HepG2 (cell line): ENCODE measurements around the gene GNL2. TPM values are rescaled to one million over a fixed set of nuclear protein-coding genes. Genes with fewer than 3 reads are reported as not detected.

Source experiments
- ATAC-seq: fragments of 200-7000 bp; cut with Tn5 transposase; 3 replicates; pipeline ENCODE4 v1.9.1; 2020; ENCODE audit warnings: mild to moderate bottlenecking, moderate library complexity
- BruUV-seq: library from RNA; stranded (reverse); fragments of 400-500 nt; replicated peaks from 2 replicates; lab custom pipeline; 2021; lab: Mats Ljungman, UMichigan
- CTCF ChIA-PET: fragments of 300-600 bp; formaldehyde crosslinking; extraction: SDS; loops from one replicate; lab custom pipeline; 2021; ENCODE audit warnings: low total read pairs, inconsistent platforms, low intra/inter-chr PET ratio; lab: Yijun Ruan, JAX
- POLR2A ChIA-PET: fragments of 350-600 bp; sonication (Branson Sonifier 250); formaldehyde crosslinking; loops from one replicate; lab custom pipeline; 2020; ENCODE audit warnings: antibody characterized with exemption, inconsistent platforms; lab: Yijun Ruan, JAX
- DNase-seq: peaks from one replicate; pipeline ENCODE4 v3.0.0-alpha.2; 2015; ENCODE audit warnings: low spot score
- FAIRE-seq: peaks from 3 replicates; lab custom pipeline; 2011; peaks lifted over from hg19 to GRCh38; lab: Jason Lieb, UNC
- H2AFZ ChIP-seq: one replicate; pipeline ENCODE4 v1.6.1; 2011; ENCODE audit warnings: low read length, inconsistent platforms
- H3K27ac ChIP-seq: fragments of 300-600 bp; 3 replicates; pipeline ENCODE4 v1.8.0; 2011; ENCODE audit warnings: mixed run types, mild to moderate bottlenecking, mixed read lengths, low read length, inconsistent platforms; ENCODE audit not compliant: insufficient read depth; ENCODE audit errors: extremely low read length
- H3K27me3 ChIP-seq, 2 experiments: fragments of 200-600 bp in 1 of 2; 2 replicates in 1 of 2; 3 replicates in 1 of 2; pipeline versions ENCODE4 v1.6.0 to v1.8.0; 2011; ENCODE audit warnings: low read length in 2 of 2, mild to moderate bottlenecking in 2 of 2, moderate library complexity in 2 of 2, inconsistent platforms in 1 of 2; ENCODE audit not compliant: insufficient read depth in 2 of 2, control insufficient read depth in 1 of 2
- H3K36me3 ChIP-seq, 2 experiments: fragments of 200-600 bp in 1 of 2; replicated peaks in 1 of 2; 2 replicates in 1 of 2; 3 replicates in 1 of 2; pipeline versions ENCODE4 v1.5.1 to v1.8.0; 2011; ENCODE audit warnings: low read length in 2 of 2, inconsistent platforms in 1 of 2; ENCODE audit not compliant: insufficient read depth in 2 of 2, control insufficient read depth in 1 of 2
- H3K4me1 ChIP-seq: 2 replicates; pipeline ENCODE4 v1.5.1; 2012; ENCODE audit warnings: low read length, inconsistent platforms; ENCODE audit not compliant: insufficient read depth
- H3K4me2 ChIP-seq: 2 replicates; pipeline ENCODE4 v1.6.0; 2011; ENCODE audit warnings: low read depth, low read length, inconsistent platforms
- H3K4me3 ChIP-seq, 3 experiments: fragments of 200-600 bp in 1 of 3; sonication (generic), shearing (Covaris generic) in 1 of 3; replicated peaks in 1 of 3; 2 replicates each; pipeline ENCODE4 v1.5.1; 2011 to 2016; ENCODE audit warnings: low read length in 3 of 3, inconsistent platforms in 2 of 3, low read depth in 2 of 3, mild to moderate bottlenecking in 2 of 3, control low read depth in 1 of 3, mixed read lengths in 1 of 3; ENCODE audit not compliant: insufficient read depth in 1 of 3
- H3K79me2 ChIP-seq: one replicate; pipeline ENCODE4 v1.6.1; 2011; ENCODE audit warnings: low read length, inconsistent platforms; ENCODE audit not compliant: insufficient read depth
- H3K9ac ChIP-seq: 2 replicates; pipeline ENCODE4 v1.6.0; 2011; ENCODE audit warnings: mild to moderate bottlenecking, low read depth, low read length, inconsistent platforms; ENCODE audit not compliant: insufficient read depth
- H3K9me3 ChIP-seq: 2 replicates; pipeline ENCODE4 v1.5.1; 2012; ENCODE audit warnings: mild to moderate bottlenecking, low read length
- H4K20me1 ChIP-seq: 2 replicates; pipeline ENCODE4 v1.6.0; 2011; ENCODE audit warnings: inconsistent platforms, mild to moderate bottlenecking, low read length, moderate library complexity; ENCODE audit not compliant: insufficient read depth
- ATAD3A ChIP-seq: sonication (generic); formaldehyde crosslinking; IDR thresholded peaks from 2 replicates; pipeline ENCODE4 v1.4.0; 2020; ENCODE audit warnings: missing genetic modification reagents
- BORCS8-MEF2B ChIP-seq: sonication (generic); formaldehyde crosslinking; IDR thresholded peaks from 2 replicates; pipeline ENCODE4 v1.8.0; 2022; ENCODE audit warnings: mild to moderate bottlenecking, missing genetic modification reagents
- CREB1 ChIP-seq, 2 experiments: fragments of 450-650 bp in 1 of 2; IDR thresholded peaks; 2 replicates each; pipeline ENCODE4 v1.6.1; 2016 to 2017; ENCODE audit warnings: control low read depth in 1 of 2, mild to moderate bottlenecking in 1 of 2, missing compliant biosample characterization in 1 of 2, missing genetic modification characterization in 1 of 2
- GTF2F1 ChIP-seq: fragments of 150-350 bp; IDR thresholded peaks from 2 replicates; pipeline ENCODE4 v1.6.1; 2014; ENCODE audit warnings: low read length
- KAT2B ChIP-seq: fragments of 150-350 bp; IDR thresholded peaks from 2 replicates; pipeline ENCODE4 v1.6.1; 2014; ENCODE audit warnings: low read depth, low read length, borderline replicate concordance
- NAIF1 ChIP-seq: sonication (generic); formaldehyde crosslinking; IDR thresholded peaks from 2 replicates; pipeline ENCODE4 v1.5.0; 2020; ENCODE audit warnings: mild to moderate bottlenecking, missing genetic modification reagents, borderline replicate concordance
- NRL ChIP-seq: sonication (generic); formaldehyde crosslinking; IDR thresholded peaks from 2 replicates; pipeline ENCODE4 v1.5.0; 2020; ENCODE audit warnings: missing genetic modification reagents, mild to moderate bottlenecking, moderate library complexity, borderline replicate concordance
- PTBP1 ChIP-seq: fragments of 200-400 bp; formaldehyde crosslinking; IDR thresholded peaks from 2 replicates; pipeline ENCODE4 v1.6.1; 2018; ENCODE audit warnings: low read length, low read depth; ENCODE audit not compliant: poor library complexity, severe bottlenecking
- RORA ChIP-seq: sonication (generic); formaldehyde crosslinking; IDR thresholded peaks from 2 replicates; pipeline ENCODE4 v1.5.0; 2020; ENCODE audit warnings: mild to moderate bottlenecking, missing genetic modification reagents, moderate library complexity
- SP140L ChIP-seq: sonication (generic); formaldehyde crosslinking; IDR thresholded peaks from 2 replicates; pipeline ENCODE4 v1.4.0; 2020; ENCODE audit warnings: missing genetic modification reagents, borderline replicate concordance
- ZFX ChIP-seq: sonication (generic); formaldehyde crosslinking; IDR thresholded peaks from 2 replicates; pipeline ENCODE4 v1.4.0; 2020; ENCODE audit warnings: mild to moderate bottlenecking, low read depth, missing genetic modification reagents, moderate library complexity
- ZNF3 ChIP-seq: IDR thresholded peaks from 2 replicates; pipeline ENCODE4 v1.7.0; 2017; ENCODE audit warnings: inconsistent platforms
- ZNF30 ChIP-seq: sonication (generic); formaldehyde crosslinking; IDR thresholded peaks from 2 replicates; pipeline ENCODE4 v1.5.0; 2020; ENCODE audit warnings: mild to moderate bottlenecking, missing genetic modification reagents
- ZNF335 ChIP-seq: sonication (generic); formaldehyde crosslinking; IDR thresholded peaks from 2 replicates; pipeline ENCODE4 v1.4.0; 2020; ENCODE audit warnings: missing genetic modification reagents
- ZNF367 ChIP-seq: sonication (generic); formaldehyde crosslinking; IDR thresholded peaks from 2 replicates; pipeline ENCODE4 v1.4.0; 2020; ENCODE audit warnings: missing genetic modification reagents, borderline replicate concordance
- ZNF44 ChIP-seq: sonication (generic); formaldehyde crosslinking; IDR thresholded peaks from 2 replicates; pipeline ENCODE4 v1.5.1; 2020; ENCODE audit warnings: mild to moderate bottlenecking, missing genetic modification reagents
- WGBS: methylation state at CpG from one replicate; pipeline ENCODE4 v1.1.6; 2017; ENCODE audit warnings: low lambda C conversion rate; 5-methylcytosine and 5-hydroxymethylcytosine counted together
- in situ Hi-C: cut with HindIII; loops from 2 replicates; pipeline ENCODE4 v1.10.0; 2017; ENCODE audit warnings: low pct_unique_long_range_greater_than_20kb; ENCODE audit not compliant: extremely low pct_ligation_motif_present
- intact Hi-C: fragments of 100-400 bp; cut with micrococcal nuclease; formaldehyde crosslinking; loops from one replicate; pipeline ENCODE4 v1.10.0; 2022; ENCODE audit not compliant: unreplicated experiment
- polyA plus RNA-seq, 8 experiments: library from polyadenylated mRNA; depleted of rRNA in 3 of 8; stranded (reverse) in 7 of 8; unstranded in 1 of 8; fragments of >200 nt; fragmentation: Illumina TruSeq in 4 of 8; extraction: Trizol in 4 of 8; gene quantifications; 2 replicates each; pipeline versions ENCODE4 v1.2.1 to v1.2.3, GENCODE V29; 2011 to 2016; ENCODE audit warnings: low read depth in 4 of 8, missing spikeins in 1 of 8, mixed read lengths in 1 of 8; ENCODE audit not compliant: insufficient read depth in 1 of 8
- total RNA-seq, 5 experiments: library from RNA; depleted of rRNA; stranded (reverse); fragments of >200 nt; fragmentation: Illumina TruSeq; extraction: Trizol; gene quantifications; 2 replicates each; pipeline ENCODE4 v1.2.3, GENCODE V29; 2016; ENCODE audit warnings: low read depth in 1 of 5
- TF ChIP-seq, protein P1 (sequence below): IDR thresholded peaks from 2 replicates; pipeline ENCODE4 v1.6.1; 2016; ENCODE audit warnings: control low read depth
- TF ChIP-seq, protein P2 (sequence below): sonication (generic); formaldehyde crosslinking; IDR thresholded peaks from 2 replicates; pipeline ENCODE4 v1.5.0; 2020; ENCODE audit warnings: mild to moderate bottlenecking, missing genetic modification reagents, borderline replicate concordance
- TF ChIP-seq, protein P3 (sequence below): sonication (generic); formaldehyde crosslinking; IDR thresholded peaks from 2 replicates; pipeline ENCODE4 v1.4.0; 2020; ENCODE audit warnings: missing genetic modification reagents

Gene GNL2
- total and polyA plus RNA-seq, 2 of the 13 experiments (the other 11 are each of a cell fraction or from before 2014, with no cell fraction given) = 32.1 to 72.1 TPM

DNA sequence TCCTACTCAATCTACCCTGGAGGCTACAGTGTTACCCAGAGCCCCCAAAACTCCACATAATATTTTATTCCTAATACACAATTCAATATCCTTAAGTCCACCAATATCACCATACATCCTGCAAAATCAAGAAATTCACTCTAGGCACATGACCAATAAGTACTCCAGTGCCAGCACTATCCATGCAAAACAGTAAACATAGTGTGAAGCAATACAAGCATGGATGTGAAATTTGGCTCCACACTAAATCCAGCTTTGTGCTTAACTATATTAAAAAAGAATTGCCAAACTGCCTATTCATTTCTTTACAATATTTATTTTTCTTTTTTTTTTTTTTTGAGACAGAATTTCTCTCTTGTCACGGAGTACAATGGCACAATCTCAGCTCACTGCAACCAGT is 78.2 kb downstream of the GNL2 start:
- Histone ChIP-seq H3K79me2 (peaks cover 12% of the 10 kb centered on the region), H3K4me1 (peaks cover 22% of the 10 kb centered on the region), H3K9ac (no peak overlapping the region), H3K4me3 (no peak overlapping the region), H4K20me1 (peaks cover 9% of the 10 kb centered on the region; the same call in 1 of the 2 replicates), H3K9me3 (no peaks in the 10 kb centered on the region), H3K27ac (no peak overlapping the region), H2AFZ (no peak overlapping the region), H3K36me3 (peaks cover 1 to 2% of the 10 kb centered on the region in 2 experiments; a peak in 3 of 5 replicates), H3K4me2 (no peak overlapping the region), H3K27me3 (no peaks in the 10 kb centered on the region)
- in situ Hi-C loops = no loop called here
- ChIA-PET POLR2A (no interaction called here), CTCF (no interaction called here)
- DNase-seq (no peak), FAIRE-seq (no peak), ATAC-seq (no peak)
- BruUV-seq = no TSS peak
- intact Hi-C loops = no loop called here
- WGBS = 92% methylated on average over 1 of the region's 1 CpG
- TF ChIP-seq, protein P1, sequence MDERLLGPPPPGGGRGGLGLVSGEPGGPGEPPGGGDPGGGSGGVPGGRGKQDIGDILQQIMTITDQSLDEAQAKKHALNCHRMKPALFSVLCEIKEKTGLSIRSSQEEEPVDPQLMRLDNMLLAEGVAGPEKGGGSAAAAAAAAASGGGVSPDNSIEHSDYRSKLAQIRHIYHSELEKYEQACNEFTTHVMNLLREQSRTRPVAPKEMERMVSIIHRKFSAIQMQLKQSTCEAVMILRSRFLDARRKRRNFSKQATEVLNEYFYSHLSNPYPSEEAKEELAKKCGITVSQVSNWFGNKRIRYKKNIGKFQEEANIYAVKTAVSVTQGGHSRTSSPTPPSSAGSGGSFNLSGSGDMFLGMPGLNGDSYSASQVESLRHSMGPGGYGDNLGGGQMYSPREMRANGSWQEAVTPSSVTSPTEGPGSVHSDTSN (CRISPR knock-in tag) = no peak
- TF ChIP-seq RORA (CRISPR knock-in tag) (no peak), GTF2F1 (no peak), NAIF1 (no peak), ATAD3A (no peak), ZNF3 (CRISPR knock-in tag) (no peak), ZNF335 (CRISPR knock-in tag) (no peak), ZFX (no peak), CREB1 (IDR thresholded peaks at IDR 0.05) (no peak), CREB1 (CRISPR knock-in tag; IDR thresholded peaks at IDR 0.05) (no peak), ZNF44 (CRISPR knock-in tag) (no peak), PTBP1 (no peak), ZNF367 (CRISPR knock-in tag) (no peak), ZNF30 (CRISPR knock-in tag) (no peak), BORCS8-MEF2B (CRISPR knock-in tag) (no peak), KAT2B (no peak), SP140L (CRISPR knock-in tag) (no peak), NRL (no peak)
- TF ChIP-seq, protein P2, sequence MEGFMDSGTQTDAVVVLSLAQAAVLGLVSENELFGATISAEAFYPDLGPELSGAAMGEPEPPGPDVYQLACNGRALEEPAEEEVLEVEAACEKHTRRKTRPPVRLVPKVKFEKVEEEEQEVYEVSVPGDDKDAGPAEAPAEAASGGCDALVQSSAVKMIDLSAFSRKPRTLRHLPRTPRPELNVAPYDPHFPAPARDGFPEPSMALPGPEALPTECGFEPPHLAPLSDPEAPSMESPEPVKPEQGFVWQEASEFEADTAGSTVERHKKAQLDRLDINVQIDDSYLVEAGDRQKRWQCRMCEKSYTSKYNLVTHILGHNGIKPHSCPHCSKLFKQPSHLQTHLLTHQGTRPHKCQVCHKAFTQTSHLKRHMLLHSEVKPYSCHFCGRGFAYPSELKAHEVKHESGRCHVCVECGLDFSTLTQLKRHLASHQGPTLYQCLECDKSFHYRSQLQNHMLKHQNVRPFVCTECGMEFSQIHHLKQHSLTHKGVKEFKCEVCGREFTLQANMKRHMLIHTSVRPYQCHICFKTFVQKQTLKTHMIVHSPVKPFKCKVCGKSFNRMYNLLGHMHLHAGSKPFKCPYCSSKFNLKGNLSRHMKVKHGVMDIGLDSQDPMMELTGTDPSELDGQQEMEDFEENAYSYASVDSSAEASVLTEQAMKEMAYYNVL = no peak
- TF ChIP-seq, protein P3, sequence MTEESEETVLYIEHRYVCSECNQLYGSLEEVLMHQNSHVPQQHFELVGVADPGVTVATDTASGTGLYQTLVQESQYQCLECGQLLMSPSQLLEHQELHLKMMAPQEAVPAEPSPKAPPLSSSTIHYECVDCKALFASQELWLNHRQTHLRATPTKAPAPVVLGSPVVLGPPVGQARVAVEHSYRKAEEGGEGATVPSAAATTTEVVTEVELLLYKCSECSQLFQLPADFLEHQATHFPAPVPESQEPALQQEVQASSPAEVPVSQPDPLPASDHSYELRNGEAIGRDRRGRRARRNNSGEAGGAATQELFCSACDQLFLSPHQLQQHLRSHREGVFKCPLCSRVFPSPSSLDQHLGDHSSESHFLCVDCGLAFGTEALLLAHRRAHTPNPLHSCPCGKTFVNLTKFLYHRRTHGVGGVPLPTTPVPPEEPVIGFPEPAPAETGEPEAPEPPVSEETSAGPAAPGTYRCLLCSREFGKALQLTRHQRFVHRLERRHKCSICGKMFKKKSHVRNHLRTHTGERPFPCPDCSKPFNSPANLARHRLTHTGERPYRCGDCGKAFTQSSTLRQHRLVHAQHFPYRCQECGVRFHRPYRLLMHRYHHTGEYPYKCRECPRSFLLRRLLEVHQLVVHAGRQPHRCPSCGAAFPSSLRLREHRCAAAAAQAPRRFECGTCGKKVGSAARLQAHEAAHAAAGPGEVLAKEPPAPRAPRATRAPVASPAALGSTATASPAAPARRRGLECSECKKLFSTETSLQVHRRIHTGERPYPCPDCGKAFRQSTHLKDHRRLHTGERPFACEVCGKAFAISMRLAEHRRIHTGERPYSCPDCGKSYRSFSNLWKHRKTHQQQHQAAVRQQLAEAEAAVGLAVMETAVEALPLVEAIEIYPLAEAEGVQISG (CRISPR knock-in tag) = no peak
